SU-DHL-6 (cell line): ENCODE measurements around the gene KLHL8.

Experiments used
- H2AFZ ChIP-seq: fragments of 200-600 bp; sonication (generic); 2 replicates; pipeline ENCODE4 v1.6.1; 2014; ENCODE audit warnings: low read depth, mild to moderate bottlenecking, moderate library complexity, mixed read lengths, antibody characterized with exemption, low read length; ENCODE audit not compliant: severe bottlenecking
- H3F3A ChIP-seq: fragments of 200-600 bp; shearing (Covaris generic); 2 replicates; pipeline ENCODE4 v1.6.0; 2016; ENCODE audit warnings: antibody characterized with exemption, mild to moderate bottlenecking; ENCODE audit not compliant: insufficient read depth
- H3K27ac ChIP-seq: fragments of 200-600 bp; sonication (generic); 2 replicates; pipeline ENCODE4 v1.5.1; 2016; ENCODE audit warnings: low read depth, mild to moderate bottlenecking, low read length, moderate library complexity, mixed read lengths
- H3K27me3 ChIP-seq: fragments of 200-600 bp; sonication (generic), shearing (Covaris generic); 2 replicates; pipeline ENCODE4 v1.6.0; 2014; ENCODE audit warnings: mild to moderate bottlenecking, low read length
- H3K36me3 ChIP-seq: fragments of 200-600 bp; sonication (generic); 2 replicates; pipeline ENCODE4 v1.6.1; 2014; ENCODE audit warnings: mild to moderate bottlenecking, low read length, mixed read lengths
- H3K4me2 ChIP-seq: fragments of 300-600, 200-600 bp; shearing (Covaris generic), sonication (generic); 2 replicates; pipeline ENCODE4 v1.6.0; 2014; ENCODE audit warnings: low read length, low read depth, mild to moderate bottlenecking; ENCODE audit not compliant: poor library complexity, severe bottlenecking
- H3K4me3 ChIP-seq: fragments of 200-600 bp; sonication (generic); 2 replicates; pipeline ENCODE4 v1.5.1; 2014; ENCODE audit warnings: antibody characterized with exemption, low read length, mild to moderate bottlenecking, mixed read lengths; ENCODE audit not compliant: insufficient read depth, poor library complexity, severe bottlenecking
- H3K79me2 ChIP-seq: fragments of 200-600 bp; sonication (generic); 2 replicates; pipeline ENCODE4 v1.6.1; 2014; ENCODE audit warnings: mild to moderate bottlenecking, low read length, moderate library complexity; ENCODE audit not compliant: insufficient read depth
- H3K9ac ChIP-seq: fragments of 200-600 bp; sonication (generic); 2 replicates; pipeline ENCODE4 v1.7.0; 2014; ENCODE audit warnings: mild to moderate bottlenecking, low read length
- H3K9me2 ChIP-seq: fragments of 200-600 bp; sonication (generic); replicated peaks from 2 replicates; pipeline ENCODE4 v1.6.1; 2014; ENCODE audit warnings: low read length; ENCODE audit not compliant: insufficient read depth
- H3K9me3 ChIP-seq: fragments of 200-600 bp; sonication (generic); 2 replicates; pipeline ENCODE4 v1.6.1; 2014; ENCODE audit warnings: low read length, mixed read lengths; ENCODE audit not compliant: insufficient read depth
- H4K20me1 ChIP-seq: fragments of 200-600 bp; sonication (generic); 2 replicates; pipeline ENCODE4 v1.6.1; 2014; ENCODE audit warnings: low read depth, mild to moderate bottlenecking, antibody characterized with exemption, low read length, moderate library complexity, mixed read lengths
- EZH2phosphoT487 ChIP-seq: fragments of 200-600 bp; sonication (generic), shearing (Covaris generic); conservative IDR thresholded peaks from 2 replicates; pipeline ENCODE4 v1.6.1; 2018; ENCODE audit warnings: mild to moderate bottlenecking, antibody characterized with exemption, low read length, moderate library complexity, mixed read lengths
- TF ChIP-seq, protein P1 (sequence below): fragments of 200-600 bp; sonication (generic); IDR thresholded peaks from one replicate; pipeline ENCODE4 v1.5.1; 2017; ENCODE audit warnings: antibody characterized with exemption, mild to moderate bottlenecking, low read length, moderate library complexity; ENCODE audit not compliant: insufficient read depth, poor library complexity, severe bottlenecking

KLHL8 gene

DNA sequence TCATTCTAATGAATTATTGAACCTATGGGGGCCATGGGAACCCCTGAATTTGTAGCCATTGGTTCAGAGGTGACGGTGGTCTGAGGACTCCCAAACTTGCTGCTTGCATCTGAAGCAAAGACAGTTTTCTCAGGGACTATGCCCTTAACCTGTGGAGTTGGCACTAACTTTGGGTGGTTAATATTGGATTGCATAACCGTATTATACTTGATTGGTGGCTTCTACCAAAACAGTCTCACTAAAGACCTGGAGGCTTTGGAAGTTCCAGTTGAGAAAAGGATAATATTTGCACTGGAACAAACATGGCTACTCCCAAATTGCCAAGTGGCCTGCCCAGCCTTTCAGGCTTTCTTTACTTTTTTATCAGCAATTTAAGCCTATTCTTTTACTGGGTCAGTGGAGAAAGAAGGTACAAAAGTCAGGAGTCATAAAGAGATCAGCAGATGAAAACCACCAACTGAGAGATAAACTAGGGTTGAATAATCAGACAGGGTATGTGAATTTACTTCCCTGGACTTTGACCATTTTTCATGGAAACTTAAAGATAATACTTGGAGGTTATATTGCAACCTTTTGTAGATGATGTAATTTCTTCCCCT, 7.9 kb upstream of the KLHL8 start:
- Histone ChIP-seq H3K4me2 (no peak overlapping the region), H3K9me2 (no peaks in the 10 kb centered on the region), H3F3A (no peaks in the 10 kb centered on the region), H3K27ac (no peak overlapping the region), H3K4me3 (no peak overlapping the region), H3K9me3 (no peaks in the 10 kb centered on the region), H3K9ac (no peak overlapping the region), H4K20me1 (no peaks in the 10 kb centered on the region), H2AFZ (no peak overlapping the region), H3K27me3 (no peaks in the 10 kb centered on the region), H3K36me3 (no peaks in the 10 kb centered on the region), H3K79me2 (no peaks in the 10 kb centered on the region)
- no peak for TF ChIP-seq EZH2phosphoT487
- TF ChIP-seq, protein P1, sequence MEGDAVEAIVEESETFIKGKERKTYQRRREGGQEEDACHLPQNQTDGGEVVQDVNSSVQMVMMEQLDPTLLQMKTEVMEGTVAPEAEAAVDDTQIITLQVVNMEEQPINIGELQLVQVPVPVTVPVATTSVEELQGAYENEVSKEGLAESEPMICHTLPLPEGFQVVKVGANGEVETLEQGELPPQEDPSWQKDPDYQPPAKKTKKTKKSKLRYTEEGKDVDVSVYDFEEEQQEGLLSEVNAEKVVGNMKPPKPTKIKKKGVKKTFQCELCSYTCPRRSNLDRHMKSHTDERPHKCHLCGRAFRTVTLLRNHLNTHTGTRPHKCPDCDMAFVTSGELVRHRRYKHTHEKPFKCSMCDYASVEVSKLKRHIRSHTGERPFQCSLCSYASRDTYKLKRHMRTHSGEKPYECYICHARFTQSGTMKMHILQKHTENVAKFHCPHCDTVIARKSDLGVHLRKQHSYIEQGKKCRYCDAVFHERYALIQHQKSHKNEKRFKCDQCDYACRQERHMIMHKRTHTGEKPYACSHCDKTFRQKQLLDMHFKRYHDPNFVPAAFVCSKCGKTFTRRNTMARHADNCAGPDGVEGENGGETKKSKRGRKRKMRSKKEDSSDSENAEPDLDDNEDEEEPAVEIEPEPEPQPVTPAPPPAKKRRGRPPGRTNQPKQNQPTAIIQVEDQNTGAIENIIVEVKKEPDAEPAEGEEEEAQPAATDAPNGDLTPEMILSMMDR: no peak

DNA sequence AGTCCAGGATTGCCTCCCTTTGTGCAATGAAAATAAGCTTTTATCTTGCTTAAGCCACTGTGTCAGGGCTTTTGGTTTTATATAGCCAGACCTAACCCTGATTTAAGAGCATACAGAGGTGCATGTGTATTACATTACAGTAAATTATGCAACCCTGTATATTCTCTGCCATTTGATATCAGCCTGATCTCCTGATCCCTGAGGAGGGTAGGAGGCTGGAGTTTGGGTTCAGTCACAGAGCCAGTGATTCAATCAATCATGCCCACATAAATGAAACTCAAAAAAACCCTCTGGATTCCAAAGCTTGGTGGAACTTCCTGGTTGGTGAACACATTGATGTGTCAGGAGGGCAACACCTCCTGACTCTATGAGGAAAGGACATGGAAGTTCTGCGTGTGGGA, 7.3 kb upstream of the KLHL8 start:
- TF ChIP-seq, protein P1: no peak
- no peak for TF ChIP-seq EZH2phosphoT487
- H3K27me3 ChIP-seq: no peaks in the 10 kb centered on the region
- H3K9me2 ChIP-seq: no peaks in the 10 kb centered on the region
- H3K9me3 ChIP-seq: no peaks in the 10 kb centered on the region
- H3K4me3 ChIP-seq: no peak overlapping the region
- H3K4me2 ChIP-seq: no peak overlapping the region
- H2AFZ ChIP-seq: no peak overlapping the region
- no peaks in the 10 kb centered on the region for H3K79me2 ChIP-seq
- H4K20me1 ChIP-seq: no peaks in the 10 kb centered on the region
- no peaks in the 10 kb centered on the region for H3F3A ChIP-seq
- H3K9ac ChIP-seq: no peak overlapping the region
- no peak overlapping the region for H3K27ac ChIP-seq
- H3K36me3 ChIP-seq: no peaks in the 10 kb centered on the region

DNA sequence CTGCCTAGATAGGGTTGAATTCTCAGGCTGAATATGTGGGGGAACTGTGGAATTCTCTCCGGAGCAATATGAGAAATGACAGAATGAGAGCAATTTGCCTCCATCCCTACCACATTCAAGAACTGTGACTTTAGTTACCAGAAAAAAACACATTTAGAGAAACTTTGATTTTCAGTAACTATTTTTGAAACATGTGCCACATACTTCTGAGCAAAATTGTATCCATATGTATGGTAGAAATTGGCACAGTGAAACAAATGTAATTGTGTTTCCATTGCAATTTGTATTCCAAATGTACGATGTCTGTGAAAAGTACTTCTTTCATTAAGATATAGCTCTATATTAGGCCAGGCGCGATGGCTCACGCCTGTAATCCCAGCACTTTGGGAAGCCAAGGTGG, 5.5 kb upstream of the KLHL8 start:
- H3K4me3 ChIP-seq: no peak overlapping the region
- H3K36me3 ChIP-seq: no peaks in the 10 kb centered on the region
- H3K9me2 ChIP-seq: no peaks in the 10 kb centered on the region
- no peaks in the 10 kb centered on the region for H3F3A ChIP-seq
- no peak overlapping the region for H3K4me2 ChIP-seq
- H3K9ac ChIP-seq: no peak overlapping the region
- H3K79me2 ChIP-seq: no peaks in the 10 kb centered on the region
- no peak for TF ChIP-seq EZH2phosphoT487
- TF ChIP-seq, protein P1: no peak
- no peak overlapping the region for H3K27ac ChIP-seq
- H2AFZ ChIP-seq: no peak overlapping the region
- H4K20me1 ChIP-seq: no peaks in the 10 kb centered on the region
- no peaks in the 10 kb centered on the region for H3K27me3 ChIP-seq
- no peaks in the 10 kb centered on the region for H3K9me3 ChIP-seq
